ENCODE results near the gene MCAM.

MCAM gene

GRCh38 chr11:119305556-119306372 lies 11.2 kb downstream of the MCAM start:
- no peak for DNase-seq

- no peak for DNase-seq
These were observed 13.7 kb downstream of the MCAM start for GRCh38 chr11:119303227-119303718.

GRCh38 chr11:119300198-119300964 lies 16.5 kb downstream of the MCAM start:
- DNase-seq, result no peak

- no peak for DNase-seq
These were observed 17.5 kb downstream of the MCAM start for GRCh38 chr11:119299416-119299815.

GRCh38 chr11:119298726-119299125 lies 18.2 kb downstream of the MCAM start:
- DNase-seq, result no peak

- DNase-seq, result no peak
These were observed 19.0 kb downstream of the MCAM start for GRCh38 chr11:119297938-119298337.

GRCh38 chr11:119295178-119295577 lies 21.8 kb downstream of the MCAM start:
- peak; percentile 19 for DNase-seq

- no peak for DNase-seq
These were observed 23.5 kb downstream of the MCAM start for GRCh38 chr11:119293461-119293860.

GRCh38 chr11:119290894-119291497 lies 25.9 kb downstream of the MCAM start:
- no peak for DNase-seq

- DNase-seq, result no peak
These were observed 28.7 kb downstream of the MCAM start for GRCh38 chr11:119288219-119288618.

GRCh38 chr11:119285431-119285830 lies 31.5 kb downstream of the MCAM start:
- no peak for DNase-seq

- DNase-seq, result peak; percentile 46
These were observed 32.4 kb downstream of the MCAM start for GRCh38 chr11:119284344-119285157.

- no peak for DNase-seq
These were observed 34.4 kb downstream of the MCAM start for GRCh38 chr11:119282495-119282894.

GRCh38 chr11:119277660-119278059 lies 39.3 kb downstream of the MCAM start:
- DNase-seq, result no peak

- no peak for DNase-seq
These were observed 43.2 kb downstream of the MCAM start for GRCh38 chr11:119273721-119274120.

- no peak for DNase-seq
These were observed 49.3 kb downstream of the MCAM start for GRCh38 chr11:119267645-119268044.

GRCh38 chr11:119266517-119267255 lies 50.2 kb downstream of the MCAM start:
- no peak for DNase-seq

- no peak for DNase-seq
These were observed 50.9 kb downstream of the MCAM start for GRCh38 chr11:119266063-119266462.

GRCh38 chr11:119263352-119263940 lies 53.5 kb downstream of the MCAM start:
- DNase-seq, result no peak

- peak; percentile 31 for DNase-seq
These were observed 54.1 kb downstream of the MCAM start for GRCh38 chr11:119262668-119263351.

- DNase-seq, result no peak
These were observed 57.9 kb downstream of the MCAM start for GRCh38 chr11:119258983-119259382.

Measured in fibroblast of upper back skin (primary cell).